Keratinocyte (primary cell): Measurements from ENCODE around the gene HSPB9. TPM values are rescaled to one million over a fixed set of nuclear protein-coding genes. Genes with fewer than 3 reads are reported as not detected.

Experiments used
- DNase-seq: peaks from one replicate; pipeline ENCODE4 v3.0.0-alpha.2; 2011; ENCODE audit warnings: low read depth, missing footprints, low spot score
- FAIRE-seq: peaks from 2 replicates; lab custom pipeline; 2011; peaks lifted over from hg19 to GRCh38; lab: Jason Lieb, UNC
- H2AFZ ChIP-seq: 2 replicates; pipeline ENCODE4 v1.6.0; 2012; ENCODE audit warnings: low read length, control low read depth, inconsistent platforms; ENCODE audit not compliant: control insufficient read depth
- H3K27ac ChIP-seq: 2 replicates; pipeline ENCODE4 v1.5.1; 2011; ENCODE audit warnings: low read length; ENCODE audit not compliant: control insufficient read depth, insufficient read depth
- H3K27me3 ChIP-seq: 3 replicates; pipeline ENCODE4 v1.6.0; 2011; ENCODE audit warnings: low read length; ENCODE audit not compliant: control insufficient read depth, insufficient read depth; ENCODE audit errors: extremely low read depth
- H3K36me3 ChIP-seq, 2 experiments: 2 replicates in 1 of 2; 3 replicates in 1 of 2; pipeline ENCODE4 v1.5.1; 2011; ENCODE audit warnings: low read length in 2 of 2, mild to moderate bottlenecking in 1 of 2; ENCODE audit not compliant: control insufficient read depth in 2 of 2, insufficient read depth in 2 of 2; ENCODE audit errors: extremely low read depth in 1 of 2
- H3K4me1 ChIP-seq: 3 replicates; pipeline ENCODE4 v1.5.1; 2011; ENCODE audit warnings: low read length; ENCODE audit not compliant: control insufficient read depth, insufficient read depth; ENCODE audit errors: extremely low read depth
- H3K4me2 ChIP-seq: 3 replicates; pipeline ENCODE4 v1.6.0; 2011; ENCODE audit warnings: low read depth, low read length; ENCODE audit not compliant: control insufficient read depth, insufficient read depth; ENCODE audit errors: extremely low read depth
- H3K4me3 ChIP-seq, 3 experiments: fragments of 200-600 bp in 1 of 3; sonication (generic) in 1 of 3; 2 replicates in 2 of 3; 3 replicates in 1 of 3; pipeline ENCODE4 v1.5.1; 2011 to 2016; ENCODE audit warnings: low read length in 3 of 3, mild to moderate bottlenecking in 3 of 3, control low read depth in 2 of 3, inconsistent platforms in 1 of 3, low read depth in 1 of 3, mixed read lengths in 1 of 3, mixed run types in 1 of 3, moderate library complexity in 1 of 3; ENCODE audit not compliant: control insufficient read depth in 2 of 3, insufficient read depth in 2 of 3; ENCODE audit errors: extremely low read depth in 1 of 3
- H3K79me2 ChIP-seq: 2 replicates; pipeline ENCODE4 v1.6.0; 2012; ENCODE audit warnings: low read length; ENCODE audit not compliant: control insufficient read depth, insufficient read depth
- H3K9ac ChIP-seq: 3 replicates; pipeline ENCODE4 v1.6.0; 2011; ENCODE audit warnings: low read length; ENCODE audit not compliant: control insufficient read depth, insufficient read depth; ENCODE audit errors: extremely low read depth
- H3K9me1 ChIP-seq: 3 replicates; pipeline ENCODE4 v1.6.0; 2011; ENCODE audit warnings: low read length; ENCODE audit not compliant: control insufficient read depth, insufficient read depth; ENCODE audit errors: extremely low read depth
- H3K9me3 ChIP-seq: 2 replicates; pipeline ENCODE4 v1.5.1; 2012; ENCODE audit warnings: low read depth, low read length; ENCODE audit not compliant: control insufficient read depth
- H4K20me1 ChIP-seq: 3 replicates; pipeline ENCODE4 v1.6.0; 2011; ENCODE audit warnings: low read length; ENCODE audit not compliant: control insufficient read depth, insufficient read depth; ENCODE audit errors: extremely low read depth
- EZH2 ChIP-seq: IDR thresholded peaks from one replicate; pipeline ENCODE4 v1.6.1; 2012; ENCODE audit warnings: inconsistent platforms, mild to moderate bottlenecking, low read length, moderate library complexity
- dilution Hi-C: fragments of 300-500 bp; cut with MboI; formaldehyde crosslinking; loops from one replicate; pipeline ENCODE4 v1.7.0; 2020; ENCODE audit warnings: low sequenced_read_pairs; ENCODE audit not compliant: extremely low pct_ligation_motif_present
- polyA plus RNA-seq, 5 experiments: library from polyadenylated mRNA; depleted of rRNA in 3 of 5; stranded (reverse) in 3 of 5; stranded (forward) in 1 of 5; unstranded in 1 of 5; fragments of >200 nt; gene quantifications; 1 replicate in 1 of 5; 2 replicates in 3 of 5; 3 replicates in 1 of 5; pipeline versions ENCODE4 v1.2.1 to v1.2.3, GENCODE V29; 2011 to 2012; ENCODE audit warnings: missing spikeins in 2 of 5, low read depth in 1 of 5, low replicate concordance in 1 of 5
- TF ChIP-seq, protein P1 (sequence below), 3 experiments: IDR thresholded peaks in 1 of 3; conservative IDR thresholded peaks in 1 of 3; optimal IDR thresholded peaks in 1 of 3; 2 replicates in 2 of 3; 3 replicates in 1 of 3; pipeline versions ENCODE3 to v1.5.1; 2011; ENCODE audit warnings: low read length in 3 of 3, mild to moderate bottlenecking in 3 of 3, moderate library complexity in 2 of 3, control low read depth in 1 of 3, inconsistent platforms in 1 of 3; ENCODE audit not compliant: insufficient read depth in 2 of 3; ENCODE audit errors: extremely low read depth in 1 of 3

Gene HSPB9
- polyA plus RNA-seq, 1 donor (not counting 4 experiments of a cell fraction or from before 2014, with no cell fraction given), result not detected

DNA sequence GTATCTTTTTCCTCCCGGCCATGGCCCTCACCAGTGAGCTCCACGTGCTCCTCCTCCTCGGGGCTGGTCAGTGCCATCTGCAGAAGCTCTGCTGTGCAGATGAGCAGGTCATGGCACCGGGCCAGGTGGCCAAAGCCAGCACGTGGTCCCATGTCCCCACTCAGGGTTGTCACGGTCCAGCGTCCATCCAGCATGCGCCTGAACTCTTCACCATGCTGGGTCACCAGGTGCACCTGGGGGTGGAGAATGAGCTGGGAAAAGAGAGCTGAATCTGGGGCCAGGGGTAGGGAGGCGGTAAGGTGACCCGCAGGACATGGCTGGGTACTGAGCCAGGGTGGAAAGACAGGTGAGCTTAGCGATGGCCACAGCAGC, 11.4 kb upstream of the HSPB9 start:
- Histone ChIP-seq H3K4me2 (peak overlapping the region; percentile 86), H3K36me3 (peaks cover 8 to 9% of the 10 kb centered on the region in 2 experiments), H3K79me2 (no peaks in the 10 kb centered on the region), H3K4me1 (peaks cover 28% of the 10 kb centered on the region), H3K4me3 (no peak overlapping the region), H3K27ac (no peak overlapping the region), H4K20me1 (no peaks in the 10 kb centered on the region), H3K27me3 (no peaks in the 10 kb centered on the region), H3K9ac (no peak overlapping the region), H2AFZ (no peak overlapping the region), H3K9me3 (no peaks in the 10 kb centered on the region), H3K9me1 (no peaks in the 10 kb centered on the region)
- dilution Hi-C loops, result no loop called here
- TF ChIP-seq EZH2, result no peak
- TF ChIP-seq, protein P1, sequence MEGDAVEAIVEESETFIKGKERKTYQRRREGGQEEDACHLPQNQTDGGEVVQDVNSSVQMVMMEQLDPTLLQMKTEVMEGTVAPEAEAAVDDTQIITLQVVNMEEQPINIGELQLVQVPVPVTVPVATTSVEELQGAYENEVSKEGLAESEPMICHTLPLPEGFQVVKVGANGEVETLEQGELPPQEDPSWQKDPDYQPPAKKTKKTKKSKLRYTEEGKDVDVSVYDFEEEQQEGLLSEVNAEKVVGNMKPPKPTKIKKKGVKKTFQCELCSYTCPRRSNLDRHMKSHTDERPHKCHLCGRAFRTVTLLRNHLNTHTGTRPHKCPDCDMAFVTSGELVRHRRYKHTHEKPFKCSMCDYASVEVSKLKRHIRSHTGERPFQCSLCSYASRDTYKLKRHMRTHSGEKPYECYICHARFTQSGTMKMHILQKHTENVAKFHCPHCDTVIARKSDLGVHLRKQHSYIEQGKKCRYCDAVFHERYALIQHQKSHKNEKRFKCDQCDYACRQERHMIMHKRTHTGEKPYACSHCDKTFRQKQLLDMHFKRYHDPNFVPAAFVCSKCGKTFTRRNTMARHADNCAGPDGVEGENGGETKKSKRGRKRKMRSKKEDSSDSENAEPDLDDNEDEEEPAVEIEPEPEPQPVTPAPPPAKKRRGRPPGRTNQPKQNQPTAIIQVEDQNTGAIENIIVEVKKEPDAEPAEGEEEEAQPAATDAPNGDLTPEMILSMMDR (optimal IDR thresholded peaks at IDR 0.05 in 1 of 3, IDR thresholded peaks at IDR 0.05 in 1 of 3, conservative IDR thresholded peaks at IDR 0.05 in 1 of 3; ENCODE audit: extremely low read depth in 1 of 3, insufficient read depth in 2 of 3, low read length in 3 of 3), result no peak
- FAIRE-seq, result no peak
- DNase-seq, result no peak

DNA sequence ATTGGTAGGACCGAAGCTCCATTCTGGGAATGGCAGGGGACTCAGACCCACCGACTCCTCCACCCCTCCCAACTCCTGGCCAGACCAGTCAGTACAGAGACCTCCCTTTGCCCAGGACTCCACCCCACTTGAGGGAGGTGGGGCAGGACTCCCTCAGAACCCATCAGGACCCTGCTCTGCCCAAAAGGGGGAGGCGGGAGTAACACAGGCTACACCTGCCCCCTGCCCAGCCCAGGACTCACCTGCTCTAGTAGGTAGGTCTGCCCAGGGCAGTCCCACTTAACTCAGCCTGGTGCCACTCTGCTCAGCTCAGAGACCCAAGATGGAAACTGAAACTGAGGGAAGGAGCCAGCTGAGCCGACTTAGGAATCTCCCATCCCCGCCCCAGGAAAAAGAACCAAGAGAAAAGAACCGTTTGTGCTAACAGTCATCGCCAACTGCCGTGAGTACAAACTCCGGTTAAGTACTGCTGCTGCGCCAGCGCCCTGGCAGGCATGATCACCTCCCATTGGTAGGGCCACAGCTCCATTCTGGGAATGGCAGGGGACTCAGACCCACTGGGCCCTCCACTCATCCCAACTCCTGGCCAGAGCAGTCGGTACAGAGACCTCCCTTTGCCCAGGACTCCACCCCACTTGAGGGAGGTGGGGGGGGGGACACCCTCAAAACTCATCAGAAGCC, 10.6 kb upstream of the HSPB9 start:
- H3K27ac ChIP-seq, result peak overlapping the region; percentile 76
- H3K79me2 ChIP-seq, result no peaks in the 10 kb centered on the region
- dilution Hi-C loops, result no loop called here
- TF ChIP-seq, protein P1 (optimal IDR thresholded peaks at IDR 0.05 in 1 of 3, IDR thresholded peaks at IDR 0.05 in 1 of 3, conservative IDR thresholded peaks at IDR 0.05 in 1 of 3; ENCODE audit: extremely low read depth in 1 of 3, insufficient read depth in 2 of 3, low read length in 3 of 3), result no peak
- TF ChIP-seq EZH2, result no peak
- H4K20me1 ChIP-seq, result no peaks in the 10 kb centered on the region
- no peaks in the 10 kb centered on the region for H3K9me3 ChIP-seq
- H3K4me1 ChIP-seq, result peaks cover 26% of the 10 kb centered on the region
- peak overlapping the region; percentile 81 for H3K9ac ChIP-seq
- peak overlapping the region; percentile 86 for H3K4me2 ChIP-seq
- H3K36me3 ChIP-seq, result peaks cover 10 to 15% of the 10 kb centered on the region in 2 experiments
- peak; percentile 53 for FAIRE-seq
- no peaks in the 10 kb centered on the region for H3K27me3 ChIP-seq
- H3K9me1 ChIP-seq, result no peaks in the 10 kb centered on the region
- no peak for DNase-seq
- H3K4me3 ChIP-seq, result peak overlapping the region; percentile 46 to 77 (median 67)
- peak overlapping the region; percentile 78 for H2AFZ ChIP-seq
